ENCODE results near the gene MYEOV. TPM values are rescaled to one million over a fixed set of nuclear protein-coding genes. Genes with fewer than 3 reads are reported as not detected.

The MYEOV gene
- total RNA-seq, 1 donor from 2014 or later: 0.39 TPM

DNA sequence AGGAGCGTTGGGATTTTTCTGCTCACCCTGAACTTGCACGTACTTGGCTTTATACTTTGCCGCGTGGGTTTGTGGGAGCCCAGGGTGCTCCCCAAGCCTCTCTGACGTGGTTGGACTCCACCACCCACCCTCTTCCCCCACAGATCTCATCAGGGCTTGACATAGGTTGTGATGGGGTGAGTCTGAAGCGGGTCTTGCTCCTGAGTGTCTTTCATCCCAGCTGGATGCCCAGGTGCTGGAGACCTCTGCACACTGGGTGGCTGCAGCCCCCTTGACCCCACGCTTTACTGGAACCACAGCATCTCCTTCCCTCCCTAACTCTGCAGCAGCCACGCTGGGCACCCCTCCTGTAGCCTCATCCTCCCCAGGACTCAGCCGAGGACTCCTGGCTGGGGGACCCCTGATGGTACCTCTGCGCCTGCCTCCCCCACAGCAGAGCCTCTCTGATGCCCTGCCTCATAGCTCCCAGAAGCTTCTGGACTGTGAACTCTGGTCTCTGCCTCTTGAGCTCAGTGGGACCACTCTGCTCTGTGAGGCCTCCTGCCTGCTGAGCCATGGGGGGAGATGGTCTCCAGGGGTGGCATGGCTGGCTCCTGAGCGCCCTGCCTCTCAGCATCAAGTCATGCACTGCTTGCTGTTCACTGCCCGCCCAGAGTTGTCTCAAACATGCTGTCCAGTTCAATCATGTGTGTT is 45.2 kb downstream of the MYEOV start:
- no peak for DNase-seq (ENCODE audit: low read depth in 2 of 2)

GRCh38 chr11:69339983-69340565 is 46.1 kb downstream of the MYEOV start:
- no peak for DNase-seq (ENCODE audit: low read depth in 2 of 2)

DNA sequence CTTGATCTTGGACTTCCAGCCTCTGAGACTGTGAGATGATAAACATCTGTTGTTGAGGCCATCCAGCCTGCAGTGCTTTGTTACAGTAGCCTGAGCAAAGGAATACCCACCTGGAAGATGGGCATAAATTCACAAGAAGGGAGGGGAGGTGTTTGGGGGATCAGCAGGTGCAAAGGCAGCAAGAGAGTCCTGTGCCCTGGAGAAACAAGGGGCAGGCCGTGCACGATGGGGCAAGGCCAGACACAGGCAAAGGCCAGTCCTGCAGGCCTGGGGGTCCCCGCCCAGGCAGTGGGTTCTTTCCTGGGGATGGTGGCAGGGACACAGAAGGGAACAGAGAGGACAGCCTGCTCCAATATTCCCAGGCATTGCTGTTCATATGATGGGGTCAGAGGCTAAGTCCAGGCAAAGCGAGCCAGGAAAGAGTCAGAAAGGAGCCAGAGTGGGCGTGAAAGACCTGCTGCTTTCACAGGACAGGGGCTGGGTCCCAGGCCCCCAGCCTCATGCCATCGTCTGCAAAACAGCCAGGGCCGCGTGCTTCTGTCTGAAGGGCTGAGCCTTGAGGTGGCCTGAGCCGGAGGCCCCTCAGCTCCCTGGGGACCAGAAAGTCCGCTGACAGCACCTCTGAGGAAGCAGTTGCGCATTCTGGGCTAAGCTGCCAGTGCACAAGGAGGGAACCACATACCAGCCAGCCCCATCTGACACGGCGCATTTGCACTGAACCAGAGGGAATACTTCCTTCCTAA is 48.8 kb downstream of the MYEOV start:
- no peak for DNase-seq (ENCODE audit: low read depth in 2 of 2)

GRCh38 chr11:69343401-69344321 is 49.7 kb downstream of the MYEOV start:
- no peak for DNase-seq (ENCODE audit: low read depth in 2 of 2)

DNA sequence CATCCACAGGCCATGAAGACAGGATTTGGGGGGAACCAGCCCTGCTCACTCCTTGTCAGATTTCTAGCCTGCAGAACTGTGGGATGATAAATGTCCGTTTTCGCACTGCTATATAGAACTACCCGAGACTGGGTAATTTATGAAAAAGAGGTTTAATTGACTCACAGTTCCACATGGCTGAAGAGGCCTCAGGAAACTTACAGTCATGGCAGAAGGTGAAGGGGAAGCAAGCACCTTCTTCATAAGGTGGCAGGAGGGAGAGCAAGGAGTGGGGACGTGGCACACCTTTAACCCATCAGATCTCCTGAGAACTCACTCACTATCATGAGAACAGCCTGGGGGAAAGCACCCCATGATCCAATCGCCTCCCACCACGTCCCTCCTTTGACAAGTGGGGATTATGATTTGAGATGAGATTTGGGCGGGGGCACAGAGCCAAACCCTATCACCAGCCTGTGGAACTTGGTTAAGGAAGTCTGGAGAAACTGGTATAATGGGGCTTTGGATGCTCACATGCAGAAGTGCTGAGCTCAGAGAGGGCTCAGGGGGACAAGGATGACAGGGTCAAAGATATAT is 50.7 kb downstream of the MYEOV start:
- no peak for DNase-seq (ENCODE audit: low read depth in 2 of 2)

Other genes starting within 250 kb of the MYEOV start
- gene TPCN2, start 245.2 kb upstream of the MYEOV start, total RNA-seq: 9.1 and 13.7 TPM in 2 replicates
- gene SMIM38, start 138.2 kb upstream of the MYEOV start, total RNA-seq: not detected in 2 replicates
- gene LINC01488, start 187.5 kb downstream of the MYEOV start, total RNA-seq: under 0.01 TPM in 1 of 2 replicates, not detected in the other